LNCaP clone FGC (cell line): ENCODE results near the gene KLHL8.

Source experiments
- DNase-seq: peaks from one replicate; pipeline ENCODE4 v3.0.0-alpha.2; 2011; ENCODE audit warnings: low read depth
- H3K4me3 ChIP-seq: 2 replicates; pipeline ENCODE4 v1.5.1; 2011; ENCODE audit warnings: mild to moderate bottlenecking, low read depth, low read length, control low read depth
- TF ChIP-seq, protein P1 (sequence below): IDR thresholded peaks from 2 replicates; pipeline ENCODE4 v1.5.1; 2012; ENCODE audit warnings: mild to moderate bottlenecking; ENCODE audit not compliant: control insufficient read depth, insufficient read depth; ENCODE audit errors: extremely low read depth

The KLHL8 gene

DNA sequence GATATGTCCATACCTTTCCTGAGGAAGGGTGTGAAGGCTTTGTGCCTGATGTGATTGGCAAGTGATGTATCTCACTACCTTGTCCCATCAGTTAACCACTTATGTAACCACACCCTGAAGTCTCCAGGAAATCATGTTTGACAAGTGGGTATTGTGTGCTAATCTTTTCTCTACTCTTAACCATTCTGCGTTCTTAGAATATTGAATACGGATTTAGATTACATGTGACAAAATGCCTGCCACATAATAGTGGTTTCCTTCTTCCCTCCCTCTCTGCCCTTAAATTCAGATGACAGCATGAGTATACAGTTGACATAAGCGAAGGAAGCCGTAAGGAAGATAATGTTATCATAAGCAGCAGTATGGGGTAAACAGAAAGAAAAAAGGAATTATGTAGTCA lies 108.4 kb downstream of the KLHL8 start:
- no peak for DNase-seq
- TF ChIP-seq, protein P1, sequence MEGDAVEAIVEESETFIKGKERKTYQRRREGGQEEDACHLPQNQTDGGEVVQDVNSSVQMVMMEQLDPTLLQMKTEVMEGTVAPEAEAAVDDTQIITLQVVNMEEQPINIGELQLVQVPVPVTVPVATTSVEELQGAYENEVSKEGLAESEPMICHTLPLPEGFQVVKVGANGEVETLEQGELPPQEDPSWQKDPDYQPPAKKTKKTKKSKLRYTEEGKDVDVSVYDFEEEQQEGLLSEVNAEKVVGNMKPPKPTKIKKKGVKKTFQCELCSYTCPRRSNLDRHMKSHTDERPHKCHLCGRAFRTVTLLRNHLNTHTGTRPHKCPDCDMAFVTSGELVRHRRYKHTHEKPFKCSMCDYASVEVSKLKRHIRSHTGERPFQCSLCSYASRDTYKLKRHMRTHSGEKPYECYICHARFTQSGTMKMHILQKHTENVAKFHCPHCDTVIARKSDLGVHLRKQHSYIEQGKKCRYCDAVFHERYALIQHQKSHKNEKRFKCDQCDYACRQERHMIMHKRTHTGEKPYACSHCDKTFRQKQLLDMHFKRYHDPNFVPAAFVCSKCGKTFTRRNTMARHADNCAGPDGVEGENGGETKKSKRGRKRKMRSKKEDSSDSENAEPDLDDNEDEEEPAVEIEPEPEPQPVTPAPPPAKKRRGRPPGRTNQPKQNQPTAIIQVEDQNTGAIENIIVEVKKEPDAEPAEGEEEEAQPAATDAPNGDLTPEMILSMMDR, result no peak
- H3K4me3 ChIP-seq, result no peak overlapping the region
